CD4-positive, alpha-beta T cell treated with Interferon gamma for 1 hour (primary cell): ENCODE results near the gene PACC1.
"Not testable (repeated sequence)": the region's sequence is repeated elsewhere in the genome, so short reads cannot be mapped to it uniquely, and the experiment has no call there.

Experiments used
- DNase-seq: peaks from one replicate; pipeline ENCODE4 v3.0.0-alpha.2; 2020

PACC1 gene

DNA sequence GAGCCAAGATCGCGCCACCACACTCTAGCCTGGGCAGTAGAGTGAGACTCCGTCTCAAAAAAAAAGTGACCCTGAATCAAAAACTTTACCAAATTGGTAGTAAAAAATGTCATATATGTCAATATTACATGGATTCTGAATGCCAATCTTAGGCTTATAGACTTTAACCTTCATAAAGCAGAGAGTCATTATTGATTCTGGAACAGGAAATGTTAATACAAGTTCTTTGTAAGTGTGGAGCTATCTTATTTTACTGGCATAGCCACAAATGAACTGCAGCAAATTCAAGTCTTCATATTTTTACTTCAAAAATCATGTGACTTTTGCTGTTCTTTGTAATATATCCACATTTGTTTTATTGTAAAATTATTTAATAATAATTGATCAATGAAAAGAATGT lies 88.1 kb downstream of the PACC1 start:
- no peak for DNase-seq

- DNase-seq: no peak
These were observed 91.6 kb downstream of the PACC1 start for GRCh38 chr1:212323066-212323465.

DNA sequence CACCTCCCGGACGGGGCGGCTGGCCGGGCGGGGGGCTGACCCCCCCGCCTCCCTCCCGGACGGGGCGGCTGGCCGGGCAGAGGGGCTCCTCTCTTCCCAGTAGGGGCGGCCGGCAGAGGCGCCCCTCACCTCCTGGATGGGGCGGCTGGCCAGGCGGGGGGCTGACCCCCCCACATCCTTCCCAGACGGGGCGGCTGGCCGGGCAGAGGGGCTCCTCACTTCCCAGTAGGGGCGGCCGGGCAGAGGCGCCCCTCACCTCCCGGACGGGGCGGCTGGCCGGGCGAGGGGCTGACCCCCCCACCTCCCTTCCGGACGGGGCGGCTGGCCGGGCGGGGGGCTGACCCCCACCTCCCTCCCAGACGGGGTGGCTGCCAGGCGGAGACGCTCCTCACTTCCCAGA lies 93.7 kb downstream of the PACC1 start:
- not testable (repeated sequence) for DNase-seq

DNA sequence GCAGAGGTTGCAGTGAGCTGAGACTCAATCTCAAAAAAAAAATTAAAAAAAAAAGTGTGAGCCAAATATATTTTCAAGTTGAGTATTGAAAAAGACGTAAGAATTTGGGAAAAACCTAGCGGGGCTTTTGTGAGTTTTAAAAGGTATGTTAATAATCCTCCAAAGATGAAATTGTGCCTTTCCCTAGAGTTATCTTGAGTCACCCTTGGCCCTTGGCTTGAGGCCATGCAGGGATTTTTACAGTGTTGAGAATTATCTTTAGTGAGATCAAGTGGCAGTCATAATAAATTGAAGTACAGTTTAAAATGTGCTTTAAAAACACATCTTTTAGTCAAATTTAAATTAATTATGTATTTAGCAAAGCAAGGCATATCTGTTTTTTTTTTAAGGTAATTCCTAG lies 96.8 kb downstream of the PACC1 start:
- DNase-seq: no peak

GRCh38 chr1:212315907-212316306 lies 98.8 kb downstream of the PACC1 start:
- no peak for DNase-seq

DNA sequence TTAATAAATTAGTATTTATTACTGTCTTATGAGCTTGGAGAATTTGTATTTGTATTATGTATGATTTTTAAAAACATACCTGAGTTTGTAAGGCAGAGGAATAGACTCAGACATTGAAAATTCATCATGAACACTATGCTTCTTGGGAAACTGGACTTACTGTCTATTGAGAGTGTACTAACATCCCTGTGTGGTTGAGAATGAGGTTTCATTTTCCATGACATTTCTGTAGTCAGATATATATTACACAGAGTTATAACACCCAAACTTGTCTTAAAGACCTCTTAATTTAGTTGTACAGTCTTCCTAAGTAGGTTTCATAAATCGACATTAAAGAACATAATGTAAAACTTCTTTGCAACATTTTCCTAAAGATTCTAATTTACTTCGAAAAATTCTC lies 99.5 kb downstream of the PACC1 start:
- DNase-seq: no peak
